CD4-positive, alpha-beta T cell treated with Interleukin-4 for 1 hour (primary cell): ENCODE data around the gene EHBP1L1.
A peak's percentile ranks its signal among the peaks of the same experiment; 100 is the strongest.
"Not testable (repeated sequence)": the region's sequence is repeated elsewhere in the genome, so short reads cannot be mapped to it uniquely, and the experiment has no call there.

Experiments
- DNase-seq, 2 donors: peaks; one replicate each; pipeline ENCODE4 v3.0.0-alpha.2; 2020 to 2022

The EHBP1L1 gene

DNA sequence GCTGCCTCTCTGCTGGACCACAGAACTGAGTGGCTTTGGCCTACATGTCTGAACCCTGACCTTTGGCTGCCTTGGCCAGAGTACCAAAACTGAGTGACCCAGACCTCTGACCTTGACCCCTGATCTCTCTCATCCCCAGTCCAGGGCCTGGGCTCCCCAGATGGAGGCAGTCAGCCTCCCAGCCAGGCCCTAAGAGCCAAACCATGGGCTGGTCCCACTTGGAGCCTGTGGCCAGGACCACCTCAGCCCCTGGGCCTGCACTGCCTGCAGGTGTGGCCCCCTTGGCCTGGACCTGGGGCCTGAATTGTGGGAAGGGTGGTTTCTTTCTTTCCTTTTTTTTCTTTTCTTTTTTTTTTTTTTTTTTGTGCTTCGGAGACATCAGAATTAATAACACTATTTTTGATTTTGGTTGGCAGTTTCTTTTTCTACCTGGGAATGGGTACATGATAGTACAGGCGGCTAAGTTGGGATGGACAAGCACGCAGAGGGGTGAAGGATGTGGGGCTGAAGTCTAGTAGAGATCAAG, 61.2 kb downstream of the EHBP1L1 start:
- DNase-seq = no peak

DNA sequence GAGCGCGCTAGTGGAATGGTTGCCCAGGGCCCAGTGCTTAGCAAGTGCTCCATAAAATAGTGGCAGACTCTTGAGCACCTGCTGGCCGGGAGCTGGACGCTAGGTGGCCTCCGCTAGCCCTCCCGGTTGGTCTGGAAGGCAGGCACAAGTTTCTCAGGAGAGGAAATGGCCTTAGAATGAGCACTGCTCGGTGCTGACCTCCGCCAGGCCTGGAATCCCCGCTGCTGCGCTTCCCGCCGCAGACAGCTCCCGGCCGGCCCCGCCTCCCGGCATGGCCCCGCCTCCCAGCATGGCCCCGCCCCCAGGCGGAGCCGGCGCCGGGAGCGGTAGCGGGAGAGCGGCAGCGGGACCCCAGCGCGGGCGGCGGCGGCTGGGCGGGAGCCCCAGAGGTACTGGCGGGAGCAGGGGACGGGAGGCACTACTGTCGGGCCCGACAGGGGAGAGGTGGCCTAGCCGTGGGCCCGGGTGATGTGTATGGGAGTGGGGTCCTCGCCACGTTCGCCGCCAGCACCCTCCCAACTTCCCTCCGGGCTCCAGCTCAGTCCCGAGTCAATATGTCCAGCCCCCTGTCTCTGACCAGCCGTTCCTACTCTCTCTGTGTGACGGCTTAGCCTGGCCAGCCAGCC, 62.1 kb downstream of the EHBP1L1 start, which contains the start of gene SIPA1:
SIPA1 (plus strand) TSS at position 308 of the 626 bp plus-strand sequence. CDS start 2,821 bp downstream, outside the sequence.
- DNase-seq = peak; percentile 71 to 75

DNA sequence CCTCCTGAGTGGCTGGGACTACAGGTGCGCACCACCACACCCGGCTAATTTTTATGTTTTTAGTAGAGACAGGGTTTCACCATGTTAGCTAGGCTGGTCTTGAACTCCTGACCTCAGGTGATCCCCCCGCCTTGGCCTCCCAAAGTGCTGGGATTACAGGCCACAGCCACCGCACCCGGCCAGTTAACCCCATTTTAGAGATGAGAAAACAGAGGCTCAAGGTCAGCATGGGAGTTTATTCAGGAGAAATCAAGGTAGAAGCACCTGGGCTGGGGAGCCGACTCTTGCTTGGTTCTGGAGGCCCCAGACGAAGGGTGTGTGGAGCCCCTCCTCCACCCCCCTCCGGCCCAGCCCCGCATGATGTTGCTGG, 63.4 kb downstream of the EHBP1L1 start:
- DNase-seq = not testable (repeated sequence)

DNA sequence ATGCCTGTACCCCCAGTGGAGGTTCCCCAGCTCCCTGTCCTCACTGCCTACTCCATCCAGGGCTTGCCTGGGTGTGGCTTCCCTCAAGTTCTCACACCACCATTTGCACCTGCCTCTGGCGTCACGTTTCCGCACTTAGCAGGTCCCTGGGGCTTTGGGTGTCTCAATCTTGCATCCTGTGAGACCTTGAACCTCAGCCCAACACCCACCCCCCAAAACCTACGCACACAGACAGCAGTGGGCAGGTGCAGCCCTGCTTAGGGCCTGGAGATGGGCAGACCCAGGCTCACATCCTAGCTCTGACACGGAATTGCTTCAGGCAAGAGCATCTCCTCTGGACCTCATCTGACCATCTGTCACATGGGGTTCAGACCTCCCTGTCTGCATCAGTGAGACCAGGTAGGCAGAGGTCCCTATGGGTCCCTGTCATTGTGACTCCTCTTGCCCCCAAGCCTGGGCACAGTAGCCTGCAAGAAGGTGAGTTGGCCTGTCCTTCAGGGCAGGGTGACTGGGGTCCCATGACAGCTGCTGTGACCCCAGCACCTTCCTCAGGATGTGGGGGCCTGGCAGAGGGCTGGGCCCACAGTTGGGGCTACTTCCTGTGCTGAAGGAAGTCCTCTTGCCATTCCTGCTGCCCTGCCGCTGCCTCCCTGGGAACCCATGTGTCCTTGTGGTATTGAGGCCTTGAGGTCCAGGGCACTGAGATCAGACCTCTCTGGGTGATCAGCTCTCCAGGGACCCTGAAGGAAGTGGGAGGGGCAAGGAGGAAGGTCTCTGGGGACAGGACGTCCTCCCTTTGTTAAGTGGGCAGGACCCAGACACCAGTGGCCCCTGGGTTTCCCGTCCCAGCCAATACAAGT, 64.0 kb downstream of the EHBP1L1 start:
- peak; percentile 88 to 95 for DNase-seq

DNA sequence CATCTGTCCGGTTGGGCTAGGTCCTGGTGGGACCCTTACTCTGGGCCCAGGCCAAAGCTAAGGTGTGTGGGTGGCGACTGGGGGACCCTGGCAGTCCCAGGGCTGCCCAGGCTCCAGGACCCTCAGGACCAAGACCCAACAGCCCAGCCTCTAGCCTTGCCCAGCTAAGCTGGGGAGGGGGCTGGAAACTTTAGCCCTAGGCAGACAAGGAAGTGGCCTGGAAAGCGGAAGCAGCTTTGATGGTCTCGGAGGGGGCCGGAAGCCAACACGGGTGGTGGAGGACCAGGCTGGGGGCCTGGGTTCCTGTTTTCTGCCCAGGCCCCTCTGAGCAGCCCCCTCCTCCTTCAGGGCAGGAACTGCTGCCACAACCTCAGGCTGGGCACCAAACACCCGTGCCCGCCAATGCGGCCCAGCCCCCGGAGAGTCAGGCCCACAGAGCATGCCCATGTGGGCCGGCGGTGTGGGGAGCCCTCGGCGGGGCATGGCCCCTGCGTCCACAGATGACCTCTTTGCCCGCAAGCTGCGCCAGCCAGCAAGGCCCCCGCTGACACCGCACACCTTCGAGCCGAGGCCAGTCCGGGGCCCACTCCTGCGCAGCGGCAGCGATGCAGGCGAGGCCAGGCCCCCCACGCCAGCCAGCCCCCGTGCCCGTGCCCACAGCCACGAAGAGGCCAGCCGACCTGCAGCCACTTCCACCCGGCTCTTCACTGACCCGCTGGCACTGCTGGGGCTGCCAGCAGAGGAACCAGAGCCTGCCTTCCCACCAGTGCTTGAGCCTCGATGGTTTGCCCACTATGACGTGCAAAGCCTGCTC, 64.8 kb downstream of the EHBP1L1 start:
- peak; percentile 53 to 79 for DNase-seq

DNA sequence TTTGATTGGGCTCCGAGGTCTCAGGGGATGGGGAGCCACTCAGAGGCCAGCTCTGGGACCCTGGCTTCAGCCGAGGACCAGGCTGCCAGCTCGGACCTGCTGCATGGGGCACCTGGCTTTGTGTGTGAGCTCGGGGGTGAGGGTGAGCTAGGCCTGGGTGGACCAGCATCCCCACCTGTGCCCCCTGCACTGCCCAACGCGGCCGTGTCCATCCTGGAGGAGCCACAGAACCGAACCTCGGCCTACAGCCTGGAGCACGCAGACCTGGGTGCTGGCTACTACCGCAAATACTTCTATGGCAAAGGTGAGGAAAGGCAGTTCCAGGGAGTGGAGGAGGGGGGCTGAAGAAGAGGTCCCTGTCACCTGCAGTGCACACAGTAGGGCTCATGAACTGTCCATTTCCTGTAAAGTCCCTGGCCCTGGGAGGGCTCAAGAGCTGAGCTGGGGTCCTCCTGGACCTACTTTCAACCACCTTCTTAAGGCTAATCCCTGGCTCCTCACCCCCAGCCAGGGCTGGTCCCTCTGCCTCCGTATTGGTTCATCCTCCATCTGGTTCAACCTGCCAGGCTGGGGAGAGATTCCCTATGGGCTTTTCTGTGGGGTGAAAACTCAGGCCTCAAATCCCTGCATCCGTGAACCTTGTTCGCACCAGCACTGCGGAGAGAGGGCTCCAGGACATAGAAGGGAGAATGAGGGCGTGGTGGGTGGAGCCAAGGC, 65.6 kb downstream of the EHBP1L1 start:
- DNase-seq = no peak
